Measurements from ENCODE around the gene ULK2. TPM values are rescaled to one million over a fixed set of nuclear protein-coding genes. Genes with fewer than 3 reads are reported as not detected.

Gene ULK2
- total and polyA plus RNA-seq, 2 donors from 2014 or later: 6.6 to 16.3 TPM

- no peak overlapping the region for H3K27ac ChIP-seq (ENCODE audit: low read depth in 2 of 2, low read length in 2 of 2)
- no peak for FAIRE-seq
- H3K9me3 ChIP-seq (ENCODE audit: control insufficient read depth in 2 of 3, insufficient read depth in 1 of 3, low read length in 3 of 3): no peaks in the 10 kb centered on the region
- TF ChIP-seq CTCF (IDR thresholded peaks at IDR 0.05; ENCODE audit: borderline replicate concordance, extremely low read depth, insufficient read depth): no peak
- no peaks in the 10 kb centered on the region for H3K27me3 ChIP-seq (ENCODE audit: control insufficient read depth, insufficient read depth, low read length)
- H3K36me3 ChIP-seq (ENCODE audit: control insufficient read depth in 2 of 3, insufficient read depth in 3 of 3, low read length in 3 of 3): peaks cover 13 to 37% (median 21%) of the 10 kb centered on the region in 3 donors
- H3K4me1 ChIP-seq (ENCODE audit: control insufficient read depth in 2 of 3, insufficient read depth in 2 of 3, low read depth in 1 of 3, low read length in 3 of 3): no peaks in the 10 kb centered on the region
- no peak overlapping the region for H3K4me3 ChIP-seq (ENCODE audit: low read length in 3 of 3)
- intact Hi-C loops (cut with DNase I): no loop called here
- DNase-seq: no peak
- no peak overlapping the region for H3K9ac ChIP-seq (ENCODE audit: low read length in 3 of 3)
Measured at GRCh38 chr17:19909139-19909538, 41.4 kb upstream of the ULK2 start.

- intact Hi-C loops (cut with DNase I): no loop called here
Measured at GRCh38 chr17:19905502-19905901, 37.8 kb upstream of the ULK2 start.

GRCh38 chr17:19904924-19905323 is 37.2 kb upstream of the ULK2 start:
- H3K9ac ChIP-seq (ENCODE audit: low read length in 3 of 3): no peak overlapping the region
- H3K4me1 ChIP-seq (ENCODE audit: control insufficient read depth in 2 of 3, insufficient read depth in 2 of 3, low read depth in 1 of 3, low read length in 3 of 3): no peaks in the 10 kb centered on the region
- no peaks in the 10 kb centered on the region for H3K9me3 ChIP-seq (ENCODE audit: control insufficient read depth in 2 of 3, insufficient read depth in 1 of 3, low read length in 3 of 3)
- no peak overlapping the region for H3K27ac ChIP-seq (ENCODE audit: low read depth in 2 of 2, low read length in 2 of 2)
- peaks cover 13 to 47% (median 19%) of the 10 kb centered on the region in 3 donors for H3K36me3 ChIP-seq (ENCODE audit: control insufficient read depth in 2 of 3, insufficient read depth in 3 of 3, low read length in 3 of 3)
- DNase-seq (no peak), FAIRE-seq (no peak)
- intact Hi-C loops (cut with DNase I): no loop called here
- no peaks in the 10 kb centered on the region for H3K27me3 ChIP-seq (ENCODE audit: control insufficient read depth, insufficient read depth, low read length)
- no peak for TF ChIP-seq CTCF (IDR thresholded peaks at IDR 0.05; ENCODE audit: borderline replicate concordance, extremely low read depth, insufficient read depth)
- no peak overlapping the region for H3K4me3 ChIP-seq (ENCODE audit: low read length in 3 of 3)

More at GRCh38 chr17:19905502-19905901, 37.8 kb upstream of the ULK2 start:
- H3K9me3 ChIP-seq (ENCODE audit: control insufficient read depth in 2 of 3, insufficient read depth in 1 of 3, low read length in 3 of 3): no peaks in the 10 kb centered on the region
- peaks cover 13 to 47% (median 19%) of the 10 kb centered on the region in 3 donors for H3K36me3 ChIP-seq (ENCODE audit: control insufficient read depth in 2 of 3, insufficient read depth in 3 of 3, low read length in 3 of 3)
- no peak overlapping the region for H3K9ac ChIP-seq (ENCODE audit: low read length in 3 of 3)
- FAIRE-seq (no peak), DNase-seq (no peak)
- H3K4me3 ChIP-seq (ENCODE audit: low read length in 3 of 3): no peak overlapping the region
- H3K27me3 ChIP-seq (ENCODE audit: control insufficient read depth, insufficient read depth, low read length): no peaks in the 10 kb centered on the region
- H3K4me1 ChIP-seq (ENCODE audit: control insufficient read depth in 2 of 3, insufficient read depth in 2 of 3, low read depth in 1 of 3, low read length in 3 of 3): no peaks in the 10 kb centered on the region
- TF ChIP-seq CTCF (IDR thresholded peaks at IDR 0.05; ENCODE audit: borderline replicate concordance, extremely low read depth, insufficient read depth): no peak
- H3K27ac ChIP-seq (ENCODE audit: low read depth in 2 of 2, low read length in 2 of 2): no peak overlapping the region

- H3K4me1 ChIP-seq (ENCODE audit: control insufficient read depth in 2 of 3, insufficient read depth in 2 of 3, low read depth in 1 of 3, low read length in 3 of 3): no peaks in the 10 kb centered on the region
- DNase-seq (no peak), FAIRE-seq (no peak)
- no peaks in the 10 kb centered on the region for H3K9me3 ChIP-seq (ENCODE audit: control insufficient read depth in 2 of 3, insufficient read depth in 1 of 3, low read length in 3 of 3)
- intact Hi-C loops (cut with DNase I): no loop called here
- no peak overlapping the region for H3K4me3 ChIP-seq (ENCODE audit: low read length in 3 of 3)
- H3K27me3 ChIP-seq (ENCODE audit: control insufficient read depth, insufficient read depth, low read length): no peaks in the 10 kb centered on the region
- H3K36me3 ChIP-seq (ENCODE audit: control insufficient read depth in 2 of 3, insufficient read depth in 3 of 3, low read length in 3 of 3): peaks cover 12 to 43% (median 16%) of the 10 kb centered on the region in 3 donors
- no peak for TF ChIP-seq CTCF (IDR thresholded peaks at IDR 0.05; ENCODE audit: borderline replicate concordance, extremely low read depth, insufficient read depth)
- no peak overlapping the region for H3K9ac ChIP-seq (ENCODE audit: low read length in 3 of 3)
- no peak overlapping the region for H3K27ac ChIP-seq (ENCODE audit: low read depth in 2 of 2, low read length in 2 of 2)
Measured at GRCh38 chr17:19904412-19904811, 36.7 kb upstream of the ULK2 start.
